HCT116 (cell line): ENCODE data around the gene ORM1. TPM values are rescaled to one million over a fixed set of nuclear protein-coding genes. Genes with fewer than 3 reads are reported as not detected.

Experiments used
- ATAC-seq: fragments of 200-7000 bp; cut with Tn5 transposase; 2 replicates; pipeline ENCODE4 v1.9.1; 2020; ENCODE audit warnings: mild to moderate bottlenecking, moderate library complexity
- BruUV-seq: library from RNA; stranded (reverse); fragments of 400-500 nt; replicated peaks from 2 replicates; lab custom pipeline; 2021; lab: Mats Ljungman, UMichigan
- CTCF ChIA-PET: fragments of 300-600 bp; sonication (Branson Sonifier 250); formaldehyde crosslinking; loops from one replicate; lab custom pipeline; 2021; ENCODE audit warnings: antibody characterized with exemption; lab: Charles Lee
- POLR2A ChIA-PET: fragments of 300-600, 350-600 bp; sonication (Branson Sonifier 250); formaldehyde crosslinking; loops from one replicate; lab custom pipeline; 2021; ENCODE audit warnings: antibody characterized with exemption; lab: Charles Lee
- RAD21 ChIA-PET, 2 experiments: fragments of 300-600 bp; sonication (Branson Sonifier 250); formaldehyde crosslinking; loops; one replicate each; lab custom pipeline; 2023; ENCODE audit warnings: low total read pairs in 2 of 2; ENCODE audit not compliant: uncharacterized antibody in 2 of 2, unreplicated experiment in 2 of 2, low non-redundant PET in 1 of 2; lab: Charles Lee
- DNase-seq: peaks from one replicate; pipeline ENCODE4 v3.0.0-alpha.2; 2010; ENCODE audit warnings: low read depth, low spot score
- H2AFZ ChIP-seq: fragments of 200-600 bp; shearing (Covaris generic), sonication (generic); 2 replicates; pipeline ENCODE4 v1.6.1; 2017; ENCODE audit warnings: low read depth, mixed run types, mixed read lengths, antibody characterized with exemption, low read length; ENCODE audit not compliant: poor library complexity, severe bottlenecking
- H3K27ac ChIP-seq: 2 replicates; pipeline ENCODE4 v1.5.1; 2012; ENCODE audit warnings: low read depth, low read length
- H3K27me3 ChIP-seq: fragments of 200-600 bp; sonication (generic); 2 replicates; pipeline ENCODE4 v1.6.1; 2016; ENCODE audit warnings: mixed run types, low read length, mixed read lengths; ENCODE audit not compliant: insufficient read depth
- H3K36me3 ChIP-seq, 2 experiments: fragments of 200-500 bp in 1 of 2; fragments of 200-600 bp in 1 of 2; sonication (Bioruptor generic) in 1 of 2; sonication (generic) in 1 of 2; 2 replicates each; pipeline versions ENCODE4 v1.5.1 to v1.6.1; 2014 to 2016; ENCODE audit warnings: low read length in 2 of 2, inconsistent platforms in 1 of 2, mixed read lengths in 1 of 2, mixed run types in 1 of 2; ENCODE audit not compliant: insufficient read depth in 2 of 2, control insufficient read depth in 1 of 2
- H3K4me1 ChIP-seq, 2 experiments: fragments of 200-600 bp in 1 of 2; sonication (generic) in 1 of 2; 2 replicates each; pipeline versions ENCODE4 v1.5.1 to v1.6.1; 2012 to 2017; ENCODE audit warnings: low read length in 2 of 2, inconsistent platforms in 1 of 2, mild to moderate bottlenecking in 1 of 2, mixed read lengths in 1 of 2, mixed run types in 1 of 2, moderate library complexity in 1 of 2; ENCODE audit not compliant: insufficient read depth in 2 of 2, control insufficient read depth in 1 of 2
- H3K4me2 ChIP-seq: fragments of 200-600 bp; sonication (generic); 2 replicates; pipeline ENCODE4 v1.6.1; 2017; ENCODE audit warnings: mixed run types, low read length, mixed read lengths
- H3K4me3 ChIP-seq, 2 experiments: fragments of 200-600 bp in 1 of 2; sonication (generic) in 1 of 2; replicated peaks in 1 of 2; 2 replicates each; pipeline ENCODE4 v1.5.1; 2011 to 2016; ENCODE audit warnings: low read length in 2 of 2, control low read depth in 1 of 2, low read depth in 1 of 2, mild to moderate bottlenecking in 1 of 2, mixed read lengths in 1 of 2, mixed run types in 1 of 2
- H3K79me2 ChIP-seq: fragments of 200-600 bp; sonication (generic); 2 replicates; pipeline ENCODE4 v1.6.1; 2017; ENCODE audit warnings: mild to moderate bottlenecking, mixed run types, low read length, moderate library complexity, mixed read lengths; ENCODE audit not compliant: insufficient read depth
- H3K9ac ChIP-seq: fragments of 200-600 bp; sonication (generic); 2 replicates; pipeline ENCODE4 v1.6.1; 2016; ENCODE audit warnings: low read length, mixed read lengths
- H3K9me2 ChIP-seq: fragments of 200-600 bp; sonication (generic), shearing (Covaris generic); 2 replicates; pipeline ENCODE4 v1.6.1; 2017; ENCODE audit warnings: mixed run types, mild to moderate bottlenecking, moderate library complexity; ENCODE audit not compliant: insufficient read depth
- H3K9me3 ChIP-seq, 2 experiments: fragments of 200-500 bp in 1 of 2; fragments of 200-600 bp in 1 of 2; sonication (Bioruptor generic) in 1 of 2; sonication (generic) in 1 of 2; 2 replicates each; pipeline ENCODE4 v1.6.1; 2014 to 2017; ENCODE audit warnings: low read length in 2 of 2, mixed read lengths in 2 of 2, inconsistent platforms in 1 of 2, low read depth in 1 of 2, mild to moderate bottlenecking in 1 of 2, mixed run types in 1 of 2, moderate library complexity in 1 of 2; ENCODE audit not compliant: control insufficient read depth in 1 of 2, insufficient read depth in 1 of 2
- H4K20me1 ChIP-seq: fragments of 200-600 bp; sonication (generic), shearing (Covaris generic); 2 replicates; pipeline ENCODE4 v1.6.1; 2017; ENCODE audit warnings: mixed run types, mild to moderate bottlenecking, moderate library complexity; ENCODE audit not compliant: insufficient read depth
- CEBPB ChIP-seq: IDR thresholded peaks from 2 replicates; pipeline ENCODE4 v1.6.1; 2012; ENCODE audit warnings: low read depth
- CTCF ChIP-seq, 3 experiments: fragments of 200-600 bp in 1 of 3; sonication (generic) in 1 of 3; IDR thresholded peaks in 2 of 3; conservative IDR thresholded peaks in 1 of 3; 2 replicates each; pipeline ENCODE4 v1.5.1; 2012 to 2017; ENCODE audit warnings: low read depth in 2 of 3, low read length in 2 of 3, antibody characterized with exemption in 1 of 3, borderline replicate concordance in 1 of 3, control low read depth in 1 of 3, mild to moderate bottlenecking in 1 of 3, mixed read lengths in 1 of 3, mixed run types in 1 of 3, moderate library complexity in 1 of 3; ENCODE audit not compliant: insufficient read depth in 1 of 3
- EGR1 ChIP-seq: IDR thresholded peaks from 2 replicates; pipeline ENCODE4 v1.6.1; 2012; ENCODE audit warnings: low read depth
- ELF1 ChIP-seq: IDR thresholded peaks from 2 replicates; pipeline ENCODE4 v1.6.1; 2012; ENCODE audit warnings: low read depth, borderline replicate concordance
- EZH2phosphoT487 ChIP-seq: fragments of 200-600 bp; IDR thresholded peaks from 2 replicates; pipeline ENCODE4 v1.6.1; 2018; ENCODE audit warnings: antibody characterized with exemption, borderline replicate concordance
- FOSL1 ChIP-seq: IDR thresholded peaks from 2 replicates; pipeline ENCODE4 v1.6.1; 2012; ENCODE audit warnings: low read depth
- JUND ChIP-seq: IDR thresholded peaks from 2 replicates; pipeline ENCODE4 v1.6.1; 2012
- POLR2A ChIP-seq: IDR thresholded peaks from 2 replicates; pipeline ENCODE4 v1.7.0; 2011; ENCODE audit warnings: borderline replicate concordance; ENCODE audit not compliant: insufficient read depth, insufficient read length; ENCODE audit errors: extremely low read depth
- REST ChIP-seq: IDR thresholded peaks from 2 replicates; pipeline ENCODE4 v1.6.1; 2012; ENCODE audit warnings: low read depth
- SIN3A ChIP-seq: IDR thresholded peaks from 2 replicates; pipeline ENCODE4 v1.6.1; 2012; ENCODE audit warnings: low read depth
- SP1 ChIP-seq: IDR thresholded peaks from 2 replicates; pipeline ENCODE4 v1.6.1; 2012; ENCODE audit warnings: low read depth
- SRF ChIP-seq: IDR thresholded peaks from 2 replicates; pipeline ENCODE4 v1.6.1; 2012; ENCODE audit warnings: low read depth
- TCF7L2 ChIP-seq: IDR thresholded peaks from 2 replicates; pipeline ENCODE4 v1.7.0; 2011; ENCODE audit warnings: borderline replicate concordance, inconsistent platforms; ENCODE audit not compliant: insufficient read depth, insufficient read length; ENCODE audit errors: extremely low read depth
- YY1 ChIP-seq: IDR thresholded peaks from 2 replicates; pipeline ENCODE4 v1.6.1; 2011; ENCODE audit warnings: low read length, low read depth, moderate library complexity, mild to moderate bottlenecking; ENCODE audit not compliant: insufficient replicate concordance; ENCODE audit errors: extremely low read depth
- ZBTB33 ChIP-seq: IDR thresholded peaks from 2 replicates; pipeline ENCODE4 v1.6.1; 2011; ENCODE audit warnings: mild to moderate bottlenecking, low read length, moderate library complexity; ENCODE audit not compliant: insufficient replicate concordance; ENCODE audit errors: extremely low read depth
- ZFX ChIP-seq: fragments of 450-650 bp; IDR thresholded peaks from 2 replicates; pipeline ENCODE4 v1.6.1; 2017
- intact Hi-C: fragments of 100-400 bp; cut with micrococcal nuclease; formaldehyde crosslinking; loops from 2 replicates; pipeline ENCODE4 v1.10.0; 2022
- total RNA-seq: library from RNA; stranded (reverse); gene quantifications from one replicate; pipeline ENCODE4 v1.2.1, GENCODE V29; 2021; ENCODE audit not compliant: unreplicated experiment
- TF ChIP-seq, protein P1 (sequence below): IDR thresholded peaks from 2 replicates; pipeline ENCODE4 v1.6.1; 2012

ORM1 gene
- total RNA-seq, 1 experiment from 2014 or later: 5.6 TPM

- no peaks in the 10 kb centered on the region for H3K36me3 ChIP-seq
- no peak overlapping the region for H3K4me2 ChIP-seq
- H3K9ac ChIP-seq: no peak overlapping the region
- RAD21 ChIA-PET: no interaction called here
- no peak overlapping the region for H3K4me3 ChIP-seq
- H4K20me1 ChIP-seq: no peaks in the 10 kb centered on the region
- no peaks in the 10 kb centered on the region for H3K79me2 ChIP-seq
- no peak for DNase-seq
- ATAC-seq: no peak; the same call in 1 of the 2 replicates
- intact Hi-C loops: no loop called here
- TF ChIP-seq ZFX: no peak
- TF ChIP-seq JUND: no peak
- TF ChIP-seq FOSL1: no peak
- TF ChIP-seq POLR2A: no peak
- TF ChIP-seq SP1: no peak
- TF ChIP-seq, protein P1, sequence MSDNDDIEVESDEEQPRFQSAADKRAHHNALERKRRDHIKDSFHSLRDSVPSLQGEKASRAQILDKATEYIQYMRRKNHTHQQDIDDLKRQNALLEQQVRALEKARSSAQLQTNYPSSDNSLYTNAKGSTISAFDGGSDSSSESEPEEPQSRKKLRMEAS: no peak
- no peak for TF ChIP-seq REST
- TF ChIP-seq YY1: no peak
- TF ChIP-seq ELF1: no peak
- no peak for TF ChIP-seq ZBTB33
- TF ChIP-seq CTCF (IDR thresholded peaks at IDR 0.05 in 2 of 3, conservative IDR thresholded peaks at IDR 0.05 in 1 of 3; ENCODE audit: borderline replicate concordance in 1 of 3, insufficient read depth in 1 of 3, low read depth in 2 of 3, low read length in 2 of 3): no peak
- TF ChIP-seq SIN3A: no peak
- no peak for TF ChIP-seq SRF
- TF ChIP-seq EZH2phosphoT487: no peak
- TF ChIP-seq TCF7L2: no peak
- TF ChIP-seq EGR1: no peak
- no peak for TF ChIP-seq CEBPB
- H3K4me1 ChIP-seq: peaks cover 0 to 8% of the 10 kb centered on the region in 2 experiments; a peak in 2 of 4 replicates
- no peaks in the 10 kb centered on the region for H3K27me3 ChIP-seq
- CTCF ChIA-PET: interaction anchor here (0.9 kb wide), 1 partner anchor 38 kb away, joined by 3 read pairs; no protein-coding TSS in a partner anchor
- POLR2A ChIA-PET: no interaction called here
- no peak overlapping the region for H2AFZ ChIP-seq
- no TSS peak for BruUV-seq
- no peak overlapping the region for H3K27ac ChIP-seq
- H3K9me3 ChIP-seq: no peaks in the 10 kb centered on the region
- no peaks in the 10 kb centered on the region for H3K9me2 ChIP-seq
Measured at GRCh38 chr9:114366334-114367128, 43.6 kb downstream of the ORM1 start.
